ENCODE measurements around the gene TEX11. TPM values are rescaled to one million over a fixed set of nuclear protein-coding genes. Genes with fewer than 3 reads are reported as not detected.
"Not testable (repeated sequence)": the region's sequence is repeated elsewhere in the genome, so short reads cannot be mapped to it uniquely, and the experiment has no call there.

Gene TEX11
- total RNA-seq, 1 donor from 2014 or later = not detected

DNA sequence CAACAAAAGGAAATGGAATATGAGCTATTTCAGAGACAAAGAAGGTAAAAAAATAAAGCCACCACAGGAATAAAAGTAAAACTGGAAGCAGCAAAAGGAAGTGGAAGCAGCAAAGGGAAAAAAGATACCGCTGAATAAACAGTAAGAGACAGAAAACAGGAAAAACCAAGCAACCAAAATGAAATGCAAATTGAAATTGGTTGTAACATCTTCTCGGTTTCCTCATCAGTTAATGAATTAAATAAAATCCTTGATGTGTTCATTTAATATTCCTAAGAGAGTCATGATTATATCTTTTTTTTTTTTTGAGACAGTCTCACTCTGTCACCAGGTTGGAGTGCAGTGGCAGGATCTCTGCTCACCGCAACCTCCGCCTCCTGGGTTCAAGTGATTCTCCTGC, 331.1 kb downstream of the TEX11 start:
- no peak for DNase-seq

DNA sequence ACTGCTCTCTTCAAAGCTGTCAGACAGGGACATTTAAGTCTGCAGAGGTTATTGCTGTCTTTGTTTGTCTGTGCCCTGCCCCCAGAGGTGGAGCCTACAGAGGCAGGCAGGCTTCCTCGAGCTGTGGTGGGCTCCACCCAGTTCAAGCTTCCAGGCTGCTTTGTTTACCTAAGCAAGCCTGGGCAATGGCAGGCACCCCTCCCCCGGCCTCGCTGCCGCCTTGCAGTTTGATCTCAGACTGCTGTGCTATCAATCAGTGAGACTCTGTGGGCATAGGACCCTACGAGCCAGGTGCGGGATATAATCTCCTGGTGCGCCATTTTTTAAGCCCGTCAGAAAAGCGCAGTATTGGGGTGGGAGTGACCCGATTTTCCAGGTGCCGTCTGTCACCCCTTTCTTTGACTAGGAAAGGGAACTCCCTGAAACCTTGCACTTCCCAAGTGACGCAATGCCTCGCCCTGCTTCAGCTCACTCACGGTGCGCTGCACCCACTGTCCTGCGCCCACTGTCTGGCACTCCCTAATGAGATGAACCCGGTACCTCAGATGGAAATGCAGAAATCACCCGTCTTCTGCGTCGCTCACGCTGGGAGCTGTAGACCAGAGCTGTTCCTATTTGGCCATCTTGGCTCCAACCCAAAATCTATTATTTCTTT, 338.5 kb downstream of the TEX11 start:
- DNase-seq = not testable (repeated sequence)

DNA sequence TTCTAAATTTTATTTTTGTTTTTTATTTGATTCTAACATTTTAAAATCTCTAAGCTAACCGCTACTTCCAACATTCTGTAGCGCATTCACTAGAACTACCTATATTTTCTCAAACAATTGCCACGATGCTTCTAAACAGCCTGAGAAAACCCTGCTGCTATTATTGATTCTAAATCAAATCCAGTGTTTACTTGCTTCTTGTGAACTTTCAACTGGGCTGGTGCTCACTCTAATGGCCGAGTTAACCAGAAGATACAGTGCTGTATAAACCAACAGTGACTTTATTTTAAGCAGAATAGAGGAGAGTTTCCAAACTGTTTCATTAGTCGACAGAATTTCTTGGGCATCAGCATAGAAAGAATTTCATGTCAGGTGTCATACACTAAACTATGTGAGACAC, 353.6 kb downstream of the TEX11 start:
- DNase-seq = no peak

DNA sequence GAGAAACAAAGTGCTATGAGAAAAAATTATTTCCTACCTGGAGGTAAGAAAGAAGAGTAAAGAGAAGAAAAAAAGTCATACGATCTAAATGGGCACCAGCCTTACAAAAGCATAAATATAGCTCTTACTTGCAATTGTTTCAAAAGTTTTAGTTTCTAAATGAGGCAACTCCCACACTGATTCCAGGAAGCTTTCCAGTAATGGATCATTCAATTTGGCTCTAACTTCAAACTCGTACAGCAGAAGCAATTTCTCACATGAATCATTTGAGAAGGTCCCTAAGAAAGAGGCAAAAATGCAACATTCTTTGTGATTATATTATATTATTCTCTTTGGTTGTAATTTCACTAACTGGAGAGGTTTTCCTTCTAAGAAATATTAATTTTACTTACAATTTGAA, 354.0 kb downstream of the TEX11 start:
- DNase-seq = no peak

DNA sequence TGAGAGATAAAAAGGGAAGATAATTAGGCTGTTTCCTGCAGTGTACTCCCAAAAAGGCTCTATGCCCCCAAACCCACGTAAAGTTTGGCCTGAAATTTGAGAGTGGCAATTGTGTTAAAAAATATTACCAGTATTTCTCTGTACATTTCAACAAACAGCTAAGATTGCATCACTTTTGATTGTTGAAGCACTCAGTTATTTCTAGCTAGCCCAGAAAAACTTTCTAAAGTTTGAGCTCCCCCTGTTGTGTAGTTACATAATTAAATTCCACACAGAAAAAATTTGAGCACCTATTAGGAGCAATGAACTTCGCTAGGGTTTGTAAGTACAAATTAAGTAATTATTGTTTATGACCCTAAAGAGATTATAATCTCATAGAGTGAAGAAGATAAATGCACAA, 354.4 kb downstream of the TEX11 start:
- peak; percentile 21 for DNase-seq

DNA sequence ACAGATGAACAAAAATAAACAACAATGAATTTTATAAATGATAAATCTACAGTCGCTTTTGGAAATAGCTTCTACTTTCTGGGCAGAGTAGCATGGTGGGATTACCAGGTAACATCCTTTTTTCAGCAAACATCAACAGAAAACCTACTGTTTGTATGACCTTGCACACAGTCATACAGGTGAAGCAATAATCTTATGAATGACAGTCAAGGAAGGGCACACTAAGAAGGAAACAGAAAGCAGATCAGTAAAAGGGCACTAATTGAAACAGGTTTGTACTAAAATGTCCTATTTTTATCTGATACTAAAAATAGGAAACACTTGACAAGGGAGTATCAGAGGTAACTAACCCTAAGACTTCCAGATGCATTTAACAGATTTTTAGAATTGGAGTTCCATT, 355.0 kb downstream of the TEX11 start:
- no peak for DNase-seq

DNA sequence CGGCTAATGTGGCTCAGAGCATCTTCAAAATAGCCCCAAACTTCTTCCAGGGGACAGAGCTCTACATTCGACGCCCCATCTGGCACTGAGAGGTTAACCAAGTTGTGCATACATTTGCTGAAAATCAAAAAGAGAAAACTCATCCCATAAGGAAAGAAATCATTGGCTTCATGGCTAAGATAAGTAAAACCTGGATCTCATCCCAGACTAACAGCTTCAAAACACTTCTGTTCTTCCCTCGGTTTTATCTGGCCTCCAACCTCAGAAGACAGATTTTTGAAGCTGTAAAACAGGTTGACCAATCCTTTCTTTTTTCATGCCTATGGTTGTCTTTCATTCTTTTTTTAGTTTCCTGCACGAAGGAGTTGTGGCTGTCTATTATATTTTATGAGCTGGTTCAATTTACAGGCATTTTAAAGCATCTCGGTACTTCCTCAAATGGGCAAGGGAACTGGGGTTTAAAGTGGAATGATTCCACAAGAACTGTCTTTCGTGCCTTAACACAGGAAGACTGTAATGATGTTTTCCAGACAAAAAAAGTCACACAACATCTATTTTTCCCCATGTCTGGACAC, 356.3 kb downstream of the TEX11 start:
- DNase-seq = no peak

DNA sequence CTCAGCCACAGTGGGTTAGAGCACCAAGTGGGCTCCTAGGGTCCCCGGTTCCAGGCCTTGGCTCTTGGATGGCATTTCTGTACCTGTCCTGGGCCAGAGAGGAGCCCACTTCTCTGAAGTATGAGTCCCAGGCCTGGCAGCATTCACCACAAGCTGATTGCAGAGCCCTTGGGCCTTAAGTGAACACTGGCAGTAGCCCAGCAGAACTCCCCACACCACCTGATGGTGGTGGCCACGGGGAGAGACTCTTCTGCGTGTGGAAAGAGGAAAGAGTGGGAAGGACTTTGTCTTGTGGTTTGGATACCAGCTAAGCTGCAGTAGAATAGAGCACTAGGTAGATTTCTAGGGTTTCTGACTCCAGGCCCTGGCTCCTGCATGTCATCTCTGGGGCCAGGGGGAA, 359.1 kb downstream of the TEX11 start:
- no peak for DNase-seq

DNA sequence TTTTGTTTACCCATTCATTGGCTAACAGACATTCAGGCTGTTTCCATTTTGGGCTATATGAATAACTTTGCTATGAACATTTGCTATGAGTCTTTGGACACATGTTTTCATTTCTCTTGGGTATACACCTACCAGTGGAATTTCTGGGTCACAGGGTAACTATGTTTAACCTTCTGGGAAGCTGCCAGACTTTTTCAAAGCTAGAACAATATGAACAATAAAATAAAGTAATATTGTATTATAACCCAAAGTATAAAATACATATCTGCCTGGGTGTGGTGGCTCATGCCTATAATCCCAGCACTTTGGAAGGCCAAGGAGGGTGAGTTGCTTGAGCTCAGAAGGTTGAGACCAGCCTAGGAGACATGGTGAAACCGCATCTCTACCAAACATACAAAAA, 373.3 kb downstream of the TEX11 start:
- no peak for DNase-seq

DNA sequence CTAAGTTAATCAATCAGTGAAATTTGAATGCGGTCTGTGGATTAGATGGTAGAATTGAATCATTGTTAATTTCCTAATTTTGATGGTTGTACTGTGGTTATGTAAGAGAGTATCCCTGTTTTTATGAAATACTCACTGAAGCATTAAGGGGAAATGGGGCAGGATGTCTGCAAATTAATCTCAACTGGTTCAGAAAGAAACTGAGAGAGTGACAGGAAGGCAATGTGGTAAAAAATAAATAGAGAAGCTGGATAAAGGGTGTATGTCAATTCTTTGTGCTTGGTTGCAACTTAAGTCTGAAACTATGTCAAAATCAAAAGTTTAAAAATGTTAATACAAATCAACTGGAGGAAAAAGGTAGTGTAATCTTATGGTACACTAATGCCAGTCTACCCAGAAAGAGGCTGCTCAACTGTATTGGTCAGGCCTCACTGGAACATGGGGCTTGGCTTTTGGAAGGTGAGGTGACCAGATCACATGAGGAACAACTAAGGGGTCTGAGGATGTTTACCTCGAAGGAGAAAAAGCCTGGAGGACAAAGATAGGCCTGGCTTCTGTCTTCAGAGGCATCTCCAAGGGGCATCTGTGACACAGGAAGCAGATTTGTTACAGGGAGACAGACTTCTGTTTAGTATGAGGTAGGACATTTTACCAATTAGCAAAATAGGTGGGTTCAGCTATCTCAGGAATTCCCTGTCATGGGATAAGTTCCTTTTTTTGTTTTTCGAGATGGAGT, 380.7 kb downstream of the TEX11 start:
- no peak for DNase-seq

DNA sequence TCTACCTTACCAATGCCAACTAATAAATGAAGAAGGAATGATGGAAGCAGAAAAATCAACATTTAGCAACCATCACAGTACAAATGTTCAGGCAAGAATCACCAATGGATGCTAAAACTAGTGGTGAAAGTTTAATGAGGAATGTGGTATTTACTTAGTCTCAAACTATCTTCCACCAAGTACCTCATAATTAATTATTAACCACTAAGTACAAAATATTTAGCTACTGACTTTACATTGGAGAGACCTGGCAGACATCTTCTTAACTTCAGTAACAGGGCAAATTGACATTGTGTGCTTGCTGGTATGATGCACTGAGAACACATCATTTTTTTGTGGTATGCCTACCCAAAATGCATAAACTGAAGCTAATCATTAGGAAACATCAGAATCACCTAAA, 381.5 kb downstream of the TEX11 start:
- DNase-seq = no peak

DNA sequence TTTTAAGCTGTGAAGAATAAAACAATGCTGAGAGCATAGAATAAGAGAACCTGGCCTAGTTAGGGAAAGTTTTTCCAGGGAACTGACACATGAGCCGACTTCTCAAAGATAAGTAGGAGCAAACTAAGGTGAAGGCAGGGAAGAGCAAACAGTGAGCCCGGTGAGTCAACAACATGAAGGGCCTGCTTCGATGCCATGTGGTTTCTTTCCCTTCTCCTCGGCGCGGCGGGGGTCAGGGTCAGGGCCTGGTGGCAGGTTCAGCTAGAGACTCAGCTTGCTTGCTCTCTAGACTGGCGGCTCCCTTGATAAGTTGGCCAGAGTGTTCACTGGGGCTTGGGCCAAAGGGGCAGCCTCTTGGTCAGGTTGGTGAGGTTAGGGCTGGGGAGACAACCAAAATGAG, 382.8 kb downstream of the TEX11 start:
- no peak for DNase-seq

DNA sequence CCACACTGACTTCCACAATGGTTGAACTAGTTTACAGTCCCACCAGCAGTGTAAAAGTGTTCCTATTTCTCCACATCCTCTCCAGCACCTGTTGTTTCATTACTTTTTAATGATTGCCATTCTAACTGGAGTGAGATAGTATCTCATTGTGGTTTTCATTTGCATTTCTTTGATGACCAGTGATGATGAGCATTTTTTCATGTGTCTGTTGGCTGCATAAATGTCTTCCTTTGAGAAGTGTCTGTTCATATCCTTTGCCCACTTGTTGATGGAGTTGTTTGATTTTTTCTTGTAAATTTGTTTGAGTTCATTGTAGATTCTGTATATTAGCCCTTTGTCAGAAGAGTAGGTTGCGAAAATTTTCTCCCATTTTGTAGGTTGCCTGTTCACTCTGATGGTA, 392.8 kb downstream of the TEX11 start:
- DNase-seq = not testable (repeated sequence)

DNA sequence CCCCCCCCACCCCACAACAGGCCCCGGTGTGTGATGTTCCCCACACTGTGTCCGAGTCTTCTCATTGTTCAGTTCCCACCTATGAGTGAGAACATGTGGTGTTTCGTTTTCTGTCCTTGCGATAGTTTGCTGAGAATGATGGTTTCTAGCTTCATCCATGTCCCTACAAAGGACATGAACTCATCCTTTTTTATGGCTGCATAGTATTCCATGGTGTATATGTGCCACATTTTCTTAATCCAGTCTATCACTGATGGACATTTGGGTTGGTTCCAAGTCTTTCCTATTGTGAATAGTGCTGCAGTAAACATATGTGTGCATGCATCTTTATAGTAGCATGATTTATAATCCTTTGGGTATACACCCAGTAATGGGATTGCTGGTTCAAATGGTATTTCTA, 393.2 kb downstream of the TEX11 start:
- DNase-seq = not testable (repeated sequence)

DNA sequence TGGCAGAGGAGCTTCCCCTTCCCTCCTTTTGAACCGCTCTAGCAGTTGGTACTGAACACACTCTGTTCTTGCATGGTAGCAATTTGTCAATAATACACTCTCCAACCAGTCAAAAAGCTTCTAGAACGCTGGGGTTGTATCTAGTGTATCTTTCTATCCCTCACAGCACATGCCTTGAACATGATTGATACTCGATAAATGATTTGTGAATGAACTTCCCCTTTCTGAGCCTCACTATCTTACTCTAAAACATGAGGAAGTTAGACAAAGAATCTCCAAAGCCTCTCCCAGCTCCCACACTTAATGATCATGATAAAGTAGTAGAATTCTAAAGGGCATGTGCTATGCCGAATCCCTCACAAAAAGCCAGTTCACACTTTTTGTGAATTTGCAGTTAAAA, 399.4 kb downstream of the TEX11 start:
- DNase-seq = no peak

DNA sequence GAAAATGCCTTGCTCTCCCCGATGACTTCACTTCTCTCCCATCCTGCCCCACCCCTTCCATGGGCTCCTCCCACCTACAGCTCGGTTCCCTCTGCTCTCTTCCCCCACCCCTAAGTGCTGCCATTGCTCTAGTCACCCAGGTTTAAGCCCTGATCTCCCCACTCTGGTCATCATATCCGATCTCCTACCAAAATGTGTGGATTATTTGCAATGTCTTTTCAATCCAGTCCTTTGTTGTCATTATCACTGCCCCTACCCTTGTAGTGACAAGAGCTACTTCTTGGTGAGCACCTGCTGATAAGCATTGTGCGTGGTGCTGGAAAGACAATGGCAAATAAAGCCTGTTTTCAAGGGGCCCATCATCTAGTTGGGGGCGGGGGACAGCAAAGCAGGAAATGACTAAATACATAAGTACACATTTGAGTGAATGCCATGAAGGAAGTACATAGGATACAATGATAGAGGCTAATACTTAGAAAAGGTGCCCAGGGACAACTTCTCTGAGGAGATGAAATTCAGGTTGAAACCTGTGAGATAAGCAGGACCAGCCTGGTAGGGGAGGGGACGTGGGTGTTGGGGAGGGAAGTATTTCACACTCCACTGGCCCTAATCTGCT, 400.1 kb downstream of the TEX11 start:
- peak; percentile 55 for DNase-seq

DNA sequence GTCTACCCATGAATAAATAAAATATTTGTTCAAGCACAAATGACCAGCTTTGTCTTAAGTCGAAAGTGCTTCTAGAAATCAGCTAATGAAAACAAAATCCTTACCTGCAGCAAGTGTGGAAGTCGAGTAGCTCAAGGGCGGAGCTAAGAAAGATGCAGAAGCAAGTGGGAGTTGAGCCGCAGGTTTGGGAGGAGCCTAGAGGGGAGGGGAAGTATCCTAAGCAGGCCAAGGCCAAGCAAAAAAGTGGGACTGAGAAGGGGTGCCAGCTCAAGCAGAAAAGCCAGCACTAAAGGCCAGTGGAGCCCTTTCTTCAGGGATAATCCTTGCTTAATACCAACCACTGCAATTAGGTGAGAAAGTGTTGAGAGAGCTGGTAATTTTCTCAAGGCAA, 403.1 kb downstream of the TEX11 start:
- DNase-seq = no peak

DNA sequence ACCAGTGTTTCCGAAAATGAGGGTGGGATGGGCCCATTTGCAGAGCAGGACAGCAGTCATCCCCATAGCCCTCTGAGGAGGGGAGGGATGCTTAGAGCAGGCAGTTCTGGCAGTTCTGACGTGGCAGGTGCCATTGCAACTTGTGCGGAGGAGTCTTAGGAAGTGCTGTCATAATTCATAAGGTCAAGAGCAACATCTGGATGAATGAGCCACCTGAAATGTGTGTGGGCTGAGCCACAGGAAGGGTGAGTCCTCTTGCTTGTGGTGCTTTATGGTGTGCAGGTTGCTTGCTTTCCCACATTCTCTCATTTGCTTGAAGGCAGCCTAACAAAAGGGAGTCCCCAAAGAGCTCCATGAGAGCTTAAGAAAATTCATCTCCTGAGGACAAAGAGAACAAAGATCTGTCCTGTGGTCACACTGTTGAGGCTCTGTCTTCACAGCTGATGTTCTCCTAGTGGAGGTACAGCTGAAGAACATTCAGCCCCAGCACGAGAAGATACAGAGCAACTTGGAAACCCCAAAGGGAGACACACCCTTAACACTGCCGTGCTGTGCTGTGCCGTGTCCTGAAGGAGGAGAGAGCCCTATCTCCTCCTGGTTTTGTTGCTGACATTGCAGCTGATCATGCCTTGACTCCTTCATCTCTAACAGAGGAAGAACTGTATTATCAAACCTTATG, 403.6 kb downstream of the TEX11 start:
- DNase-seq = no peak

DNA sequence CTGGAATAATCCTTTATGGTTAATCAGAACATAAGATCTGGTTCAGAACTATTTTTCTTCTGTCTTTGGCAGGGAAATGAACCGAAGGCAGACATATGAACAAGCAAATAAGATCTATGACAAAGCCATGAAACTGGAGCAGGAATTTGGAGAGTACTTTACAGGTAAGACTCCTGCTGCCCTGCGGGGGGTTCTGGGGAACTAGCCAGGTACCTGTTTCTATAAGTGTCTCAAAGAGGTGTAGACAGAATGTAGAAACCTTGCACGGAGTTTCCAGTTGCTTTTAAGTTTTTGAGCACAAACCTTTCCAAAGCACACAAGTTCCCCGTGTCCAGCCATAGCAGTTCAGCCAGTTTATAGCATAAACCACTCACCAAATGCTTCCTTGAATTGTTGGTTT, 407.7 kb downstream of the TEX11 start:
- DNase-seq = no peak

DNA sequence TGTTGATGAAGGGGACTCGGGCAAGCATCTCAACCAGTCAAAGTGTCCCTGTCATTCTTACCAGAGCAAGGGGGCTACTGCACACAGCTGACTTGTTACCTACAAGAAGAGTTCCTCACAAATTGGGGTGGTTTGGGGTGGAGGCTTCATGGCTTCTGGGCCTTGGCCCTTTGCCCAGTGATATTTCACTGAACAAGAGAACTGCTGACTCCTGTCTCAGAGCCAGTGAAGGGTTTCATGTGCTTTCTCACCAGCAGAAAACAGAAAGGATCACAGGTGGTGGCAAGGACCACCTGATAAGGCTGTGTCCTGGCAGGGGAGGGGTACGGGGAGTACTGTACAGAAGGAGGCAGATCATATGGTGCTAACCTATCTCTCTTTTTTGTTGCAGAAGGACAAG, 410.4 kb downstream of the TEX11 start:
- DNase-seq = no peak

DNA sequence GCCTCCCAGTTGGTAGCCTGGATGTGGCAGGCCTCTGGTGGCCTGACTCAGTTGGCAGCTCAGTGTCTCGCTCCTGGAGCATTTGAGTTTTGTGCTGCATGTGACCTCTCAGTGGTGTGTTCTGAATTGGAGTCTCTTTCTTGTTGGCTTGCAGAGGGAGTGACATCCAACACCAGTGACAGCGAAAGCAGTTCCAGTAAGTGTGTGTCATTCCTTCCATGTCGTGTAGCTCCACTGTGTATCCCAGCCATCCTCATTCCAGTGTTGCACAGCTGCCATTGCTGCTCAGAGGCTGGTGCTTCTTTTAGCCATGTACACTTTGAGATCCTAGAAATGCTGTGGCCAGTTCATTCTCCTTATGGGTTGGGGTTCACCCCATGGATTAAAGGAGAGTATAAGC, 411.5 kb downstream of the TEX11 start:
- no peak for DNase-seq

DNA sequence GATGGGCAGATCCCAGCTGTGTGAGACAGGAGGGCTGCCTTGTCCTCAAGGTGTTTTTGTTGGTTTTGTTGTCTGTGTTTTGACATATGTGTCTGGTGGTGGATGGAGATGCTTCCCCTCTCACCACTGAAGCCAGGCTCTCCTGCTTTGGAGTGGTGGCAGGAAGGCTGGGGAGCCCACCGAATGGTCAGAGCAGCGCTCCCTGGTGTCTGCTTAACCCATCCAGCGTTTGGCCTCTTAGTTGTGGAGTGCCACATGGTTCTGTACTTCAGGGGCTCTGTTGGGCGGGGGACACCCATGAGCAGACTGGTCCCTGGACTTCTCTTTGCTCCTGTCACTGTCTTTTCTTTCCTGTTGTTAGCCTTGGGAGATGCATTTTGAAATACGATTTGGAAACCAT, 412.0 kb downstream of the TEX11 start:
- DNase-seq = no peak

DNA sequence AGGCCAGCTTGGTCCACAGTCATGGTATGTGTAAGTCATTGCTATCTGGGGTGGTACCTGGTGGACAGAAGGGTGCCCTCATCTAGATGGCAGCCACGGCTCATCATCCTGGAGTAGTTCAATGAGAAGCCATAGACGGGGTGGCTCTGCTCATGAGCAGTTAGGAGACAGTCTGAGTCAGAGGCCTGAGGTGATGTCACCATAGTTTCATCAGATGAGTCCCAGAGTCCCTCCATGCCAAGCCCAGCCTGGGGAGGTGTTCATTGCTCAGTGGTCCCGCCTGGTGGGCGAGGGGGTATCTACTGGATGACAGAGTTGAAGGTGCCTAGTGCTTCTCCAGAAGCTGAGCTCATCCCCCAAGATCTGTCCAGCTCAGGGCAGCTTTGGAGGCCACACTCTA, 414.1 kb downstream of the TEX11 start:
- DNase-seq = no peak
